GM12878 (cell line): ENCODE measurements around the gene ITGA6. TPM values are rescaled to one million over a fixed set of nuclear protein-coding genes. Genes with fewer than 3 reads are reported as not detected.

Experiments
- ATAC-seq: fragments of 200-7000 bp; cut with Tn5 transposase; 3 replicates; pipeline ENCODE4 v1.9.1; 2020; ENCODE audit warnings: mild to moderate bottlenecking, moderate library complexity
- BruUV-seq: library from RNA; stranded (reverse); fragments of 400-500 nt; replicated peaks from 2 replicates; lab custom pipeline; 2021; lab: Mats Ljungman, UMichigan
- CTCF ChIA-PET: fragments of 300-600 bp; sonication (Branson Sonifier 250); formaldehyde crosslinking; extraction: SDS; loops from one replicate; lab custom pipeline; 2021; ENCODE audit warnings: inconsistent platforms; lab: Yijun Ruan, JAX
- POLR2A ChIA-PET: fragments of 350-600 bp; formaldehyde crosslinking; extraction: SDS; loops from one replicate; lab custom pipeline; 2021; ENCODE audit warnings: inconsistent platforms; lab: Charles Lee
- RAD21 ChIA-PET: fragments of 300-600 bp; sonication (Branson Sonifier 250); formaldehyde crosslinking; loops from one replicate; lab custom pipeline; 2023; ENCODE audit warnings: antibody characterized with exemption; ENCODE audit not compliant: unreplicated experiment; lab: Charles Lee
- SMC1A ChIA-PET: fragments of 300-600 bp; sonication (Branson Sonifier 250); formaldehyde crosslinking; loops from one replicate; lab custom pipeline; 2023; ENCODE audit not compliant: unreplicated experiment, uncharacterized antibody; lab: Charles Lee
- DNase-seq: peaks from one replicate; pipeline ENCODE4 v3.0.0-alpha.2; 2011; ENCODE audit warnings: low read depth, low spot score
- FAIRE-seq: peaks from 3 replicates; lab custom pipeline; 2011; peaks lifted over from hg19 to GRCh38; lab: Jason Lieb, UNC
- H2AFZ ChIP-seq: 2 replicates; pipeline ENCODE4 v1.6.0; 2011; ENCODE audit warnings: low read depth, low read length, control low read depth; ENCODE audit not compliant: control insufficient read depth
- H3K27ac ChIP-seq: 2 replicates; pipeline ENCODE4 v1.5.1; 2011; ENCODE audit warnings: control low read depth; ENCODE audit not compliant: control insufficient read depth, insufficient read depth
- H3K27me3 ChIP-seq, 2 experiments: replicated peaks in 1 of 2; 2 replicates each; pipeline versions ENCODE4 v1.6.0 to v1.6.1; 2011; ENCODE audit warnings: low read length in 1 of 2; ENCODE audit not compliant: control insufficient read depth in 2 of 2, insufficient read depth in 2 of 2
- H3K36me3 ChIP-seq, 2 experiments: 2 replicates each; pipeline ENCODE4 v1.5.1; 2011; ENCODE audit warnings: low read length in 1 of 2; ENCODE audit not compliant: control insufficient read depth in 2 of 2, insufficient read depth in 2 of 2
- H3K4me1 ChIP-seq: 2 replicates; pipeline ENCODE4 v1.6.1; 2011; ENCODE audit warnings: mild to moderate bottlenecking, low read length, moderate library complexity, mixed read lengths; ENCODE audit not compliant: control insufficient read depth, insufficient read depth
- H3K4me2 ChIP-seq: 2 replicates; pipeline ENCODE4 v1.6.0; 2011; ENCODE audit warnings: control low read depth; ENCODE audit not compliant: control insufficient read depth, insufficient read depth
- H3K4me3 ChIP-seq: fragments of 200-600 bp; sonication (generic); 2 replicates; pipeline ENCODE4 v1.5.1; 2016
- H3K79me2 ChIP-seq: 2 replicates; pipeline ENCODE4 v1.6.0; 2011; ENCODE audit warnings: low read length; ENCODE audit not compliant: control insufficient read depth, insufficient read depth
- H3K9ac ChIP-seq: 2 replicates; pipeline ENCODE4 v1.8.0; 2011; ENCODE audit warnings: low read length, control low read depth, mixed read lengths; ENCODE audit not compliant: control insufficient read depth, insufficient read depth
- H3K9me3 ChIP-seq: replicated peaks from 3 replicates; pipeline ENCODE4 v1.5.1; 2011; ENCODE audit warnings: mild to moderate bottlenecking, low read length; ENCODE audit not compliant: control insufficient read depth, insufficient read depth
- H4K20me1 ChIP-seq: 2 replicates; pipeline ENCODE4 v1.6.0; 2011; ENCODE audit not compliant: control insufficient read depth, insufficient read depth
- ATF7 ChIP-seq: fragments of 450-650 bp; IDR thresholded peaks from 2 replicates; pipeline ENCODE4 v1.6.1; 2016; ENCODE audit warnings: low read depth, mild to moderate bottlenecking
- CBX5 ChIP-seq: sonication (generic); IDR thresholded peaks from 2 replicates; pipeline ENCODE4 v1.6.1; 2016; ENCODE audit warnings: low read depth, moderate library complexity, mild to moderate bottlenecking, inconsistent platforms
- E2F8 ChIP-seq: fragments of 450-650 bp; IDR thresholded peaks from 2 replicates; pipeline ENCODE4 v1.6.1; 2018; ENCODE audit warnings: mild to moderate bottlenecking, low read depth, moderate library complexity; ENCODE audit not compliant: partially characterized antibody
- ETV6 ChIP-seq, 2 experiments: fragments of 450-650 bp in 1 of 2; IDR thresholded peaks in 1 of 2; conservative IDR thresholded peaks in 1 of 2; 2 replicates each; pipeline ENCODE4 v1.6.1; 2014; ENCODE audit warnings: antibody characterized with exemption in 1 of 2, borderline replicate concordance in 1 of 2, low read depth in 1 of 2, mild to moderate bottlenecking in 1 of 2, moderate library complexity in 1 of 2
- FOXM1 ChIP-seq: IDR thresholded peaks from 2 replicates; pipeline ENCODE4 v1.6.1; 2012; ENCODE audit warnings: low read depth, mild to moderate bottlenecking, inconsistent platforms, low read length, moderate library complexity
- HDGF ChIP-seq: fragments of 450-650 bp; IDR thresholded peaks from 2 replicates; pipeline ENCODE4 v1.6.1; 2016; ENCODE audit warnings: antibody characterized with exemption
- IKZF2 ChIP-seq, 2 experiments: fragments of 450-650 bp; IDR thresholded peaks; 2 replicates each; pipeline ENCODE4 v1.6.1; 2017; ENCODE audit warnings: mild to moderate bottlenecking in 2 of 2, moderate library complexity in 2 of 2
- KAT2A ChIP-seq: conservative IDR thresholded peaks from 2 replicates; pipeline ENCODE4 v1.6.1; 2011; ENCODE audit warnings: low read depth, low read length; ENCODE audit not compliant: control insufficient read depth
- KDM1A ChIP-seq: fragments of 200-600 bp; sonication (generic); IDR thresholded peaks from 2 replicates; pipeline ENCODE4 v1.6.1; 2016; ENCODE audit warnings: borderline replicate concordance
- MYC ChIP-seq: IDR thresholded peaks from 2 replicates; pipeline ENCODE4 v1.6.1; 2011; ENCODE audit warnings: mild to moderate bottlenecking, low read length, moderate library complexity, inconsistent platforms; ENCODE audit not compliant: insufficient read depth, insufficient replicate concordance, insufficient read length, severe bottlenecking
- POLR2A ChIP-seq: IDR thresholded peaks from 2 replicates; pipeline ENCODE4 v1.6.1; 2011; ENCODE audit warnings: low read depth, mild to moderate bottlenecking, low read length
- RELA ChIP-seq: fragments of 450-650 bp; IDR thresholded peaks from 2 replicates; pipeline ENCODE4 v1.8.0; 2014; ENCODE audit warnings: borderline replicate concordance; ENCODE audit not compliant: partially characterized antibody
- SMC3 ChIP-seq: IDR thresholded peaks from 2 replicates; pipeline ENCODE4 v1.6.1; 2011; ENCODE audit warnings: low read length, improper control_type of control experiment, borderline replicate concordance
- STAT1 ChIP-seq: fragments of 450-650 bp; conservative IDR thresholded peaks from 2 replicates; pipeline ENCODE4 v1.6.1; 2014; ENCODE audit warnings: antibody characterized with exemption, mild to moderate bottlenecking
- SUPT20H ChIP-seq: IDR thresholded peaks from 2 replicates; pipeline ENCODE4 v1.6.1; 2011; ENCODE audit warnings: low read depth, mild to moderate bottlenecking, low read length, moderate library complexity, borderline replicate concordance; ENCODE audit not compliant: control insufficient read depth
- SUZ12 ChIP-seq: fragments of 200-600 bp; sonication (generic); IDR thresholded peaks from one replicate; pipeline ENCODE4 v1.6.1; 2018; ENCODE audit warnings: antibody characterized with exemption, mild to moderate bottlenecking; ENCODE audit not compliant: unreplicated experiment
- TAF1 ChIP-seq: IDR thresholded peaks from 2 replicates; pipeline ENCODE4 v1.6.1; 2011; ENCODE audit warnings: mild to moderate bottlenecking, low read depth, low read length, borderline replicate concordance
- TCF7 ChIP-seq: IDR thresholded peaks from 2 replicates; pipeline ENCODE4 v1.6.1; 2014; ENCODE audit warnings: antibody characterized with exemption, borderline replicate concordance
- ZBED1 ChIP-seq: IDR thresholded peaks from 2 replicates; pipeline ENCODE4 v1.6.1; 2016; ENCODE audit warnings: borderline replicate concordance
- ZBTB40 ChIP-seq: fragments of 450-650 bp; IDR thresholded peaks from 2 replicates; pipeline ENCODE4 v1.6.1; 2016; ENCODE audit warnings: mild to moderate bottlenecking, moderate library complexity, borderline replicate concordance
- WGBS: methylation state at CpG from one replicate; pipeline ENCODE4 v1.1.6; 2016; ENCODE audit warnings: low lambda C conversion rate; ENCODE audit not compliant: insufficient replicate concordance, insufficient coverage; ENCODE audit errors: missing lambda C conversion rate; 5-methylcytosine and 5-hydroxymethylcytosine counted together
- in situ Hi-C: fragments of 300-500 bp; cut with MboI; formaldehyde crosslinking; loops from 9 replicates; pipeline ENCODE4 v1.14.3; 2018; ENCODE audit warnings: mixed read lengths
- intact Hi-C: fragments of 100-400 bp; cut with micrococcal nuclease; formaldehyde crosslinking; loops from one replicate; pipeline ENCODE4 v1.14.2; 2022; ENCODE audit not compliant: unreplicated experiment
- polyA plus RNA-seq, 11 experiments: library from polyadenylated mRNA; depleted of rRNA in 4 of 11; unstranded in 6 of 11; stranded (reverse) in 5 of 11; fragments of >200 nt; fragmentation: Nextera tagmentation in 4 of 11; fragmentation: Illumina TruSeq in 1 of 11; extraction: Ambion mirVana in 4 of 11; extraction: Trizol in 1 of 11; gene quantifications; 1 replicate in 1 of 11; 2 replicates in 10 of 11; pipeline versions ENCODE4 v1.2.1 to v1.2.3, GENCODE V29; 2011 to 2016; ENCODE audit warnings: inconsistent platforms in 2 of 11, missing spikeins in 2 of 11, low read depth in 1 of 11
- total RNA-seq, 4 experiments: library from RNA; depleted of rRNA in 3 of 4; stranded (reverse); fragments of >200 nt in 3 of 4; fragmentation: Illumina TruSeq in 1 of 4; extraction: Trizol in 1 of 4; gene quantifications; 2 replicates each; pipeline versions ENCODE4 v1.2.1 to v1.2.3, GENCODE V29; 2013 to 2021

Gene ITGA6
- total and polyA plus RNA-seq, 10 of the 15 experiments (the other 5 are each of a cell fraction or from before 2014, with no cell fraction given), result 0.01 to 0.36 (median 0.14) TPM; not detected in 2

GRCh38 chr2:172507199-172507598 is 79.8 kb downstream of the ITGA6 start:
- Histone ChIP-seq H3K4me3 (no peak overlapping the region), H3K27ac (no peak overlapping the region), H3K4me1 (no peaks in the 10 kb centered on the region), H3K9me3 (peaks cover 5% of the 10 kb centered on the region), H2AFZ (no peak overlapping the region), H3K79me2 (no peaks in the 10 kb centered on the region), H3K4me2 (no peak overlapping the region), H4K20me1 (no peaks in the 10 kb centered on the region), H3K36me3 (no peaks in the 10 kb centered on the region), H3K27me3 (no peaks in the 10 kb centered on the region), H3K9ac (no peak overlapping the region)
- intact Hi-C loops (no loop called here), in situ Hi-C loops (no loop called here)
- FAIRE-seq (no peak), ATAC-seq (no peak), DNase-seq (no peak)
- ChIA-PET SMC1A (no interaction called here), CTCF (no interaction called here), RAD21 (no interaction called here), POLR2A (no interaction called here)
- BruUV-seq, result no TSS peak
- TF ChIP-seq POLR2A, result no peak
- no peak for TF ChIP-seq MYC
- TF ChIP-seq ATF7, result no peak
- TF ChIP-seq E2F8, result no peak
- no peak for TF ChIP-seq SMC3
- no peak for TF ChIP-seq STAT1
- TF ChIP-seq KDM1A, result no peak
- TF ChIP-seq HDGF, result no peak
- TF ChIP-seq ZBED1, result no peak
- no peak for TF ChIP-seq FOXM1
- TF ChIP-seq ZBTB40, result no peak
- TF ChIP-seq KAT2A, result no peak
- TF ChIP-seq TAF1, result no peak
- TF ChIP-seq SUZ12, result no peak
- TF ChIP-seq RELA, result no peak
- no peak for TF ChIP-seq CBX5
- TF ChIP-seq SUPT20H, result no peak
- no peak for TF ChIP-seq IKZF2 (IDR thresholded peaks at IDR 0.05)
- TF ChIP-seq TCF7, result no peak
- no peak for TF ChIP-seq ETV6 (conservative IDR thresholded peaks at IDR 0.05 in 1 of 2, IDR thresholded peaks at IDR 0.05 in 1 of 2; ENCODE audit: borderline replicate concordance in 1 of 2, low read depth in 1 of 2)
- WGBS, result 72% methylated on average over 4 of the region's 4 CpGs
